Activated CD8-positive, alpha-beta memory T cell treated with anti-CD3 and anti-CD28 coated beads for 24 hours (primary cell): ENCODE results near the gene TMPRSS11D.

Experiments
- DNase-seq: peaks from one replicate; pipeline ENCODE4 v3.0.0-alpha.2; 2020

Gene TMPRSS11D

GRCh38 chr4:67883902-67884301 lies at the start of gene TMPRSS11D:
TSS of gene TMPRSS11D (minus strand) at chr4:67884002. CDS start at chr4:67883933, 69 bp downstream.
- no peak for DNase-seq

- no peak for DNase-seq
These were observed 49.2 kb upstream of the TMPRSS11D start for GRCh38 chr4:67933038-67933437.

GRCh38 chr4:67931256-67931655 lies 47.5 kb upstream of the TMPRSS11D start:
- no peak for DNase-seq

GRCh38 chr4:67929426-67929825 lies 45.6 kb upstream of the TMPRSS11D start:
- DNase-seq = no peak

GRCh38 chr4:67928546-67928945 lies 44.7 kb upstream of the TMPRSS11D start:
- no peak for DNase-seq

GRCh38 chr4:67927251-67927650 lies 43.4 kb upstream of the TMPRSS11D start:
- DNase-seq = no peak

- DNase-seq = no peak
These were observed 42.7 kb upstream of the TMPRSS11D start for GRCh38 chr4:67926485-67926884.

GRCh38 chr4:67922697-67923096 lies 38.9 kb upstream of the TMPRSS11D start:
- no peak for DNase-seq

GRCh38 chr4:67918428-67918827 lies 34.6 kb upstream of the TMPRSS11D start:
- no peak for DNase-seq

- no peak for DNase-seq
These were observed 31.7 kb upstream of the TMPRSS11D start for GRCh38 chr4:67915400-67915966.

- no peak for DNase-seq
These were observed 28.3 kb upstream of the TMPRSS11D start for GRCh38 chr4:67912080-67912479.

GRCh38 chr4:67911638-67912037 lies 27.8 kb upstream of the TMPRSS11D start:
- no peak for DNase-seq

- DNase-seq = no peak
These were observed 27.3 kb upstream of the TMPRSS11D start for GRCh38 chr4:67911141-67911540.

- no peak for DNase-seq
These were observed 26.7 kb upstream of the TMPRSS11D start for GRCh38 chr4:67910585-67910905.

- DNase-seq = no peak
These were observed 26.2 kb upstream of the TMPRSS11D start for GRCh38 chr4:67909905-67910584.

GRCh38 chr4:67907650-67908049 lies 23.8 kb upstream of the TMPRSS11D start:
- no peak for DNase-seq

GRCh38 chr4:67899096-67899495 lies 15.3 kb upstream of the TMPRSS11D start:
- no peak for DNase-seq

- no peak for DNase-seq
These were observed 13.9 kb upstream of the TMPRSS11D start for GRCh38 chr4:67897686-67898085.

GRCh38 chr4:67896421-67897065 lies 12.7 kb upstream of the TMPRSS11D start:
- DNase-seq = no peak

- DNase-seq = no peak
These were observed 10.9 kb upstream of the TMPRSS11D start for GRCh38 chr4:67894659-67895058.

GRCh38 chr4:67892905-67893304 lies 9.1 kb upstream of the TMPRSS11D start:
- DNase-seq = no peak

- DNase-seq = no peak
These were observed 8.5 kb upstream of the TMPRSS11D start for GRCh38 chr4:67892253-67892652.

- DNase-seq = no peak
These were observed 7.8 kb upstream of the TMPRSS11D start for GRCh38 chr4:67891645-67892044.

- no peak for DNase-seq
These were observed 2.5 kb upstream of the TMPRSS11D start for GRCh38 chr4:67886281-67886680.

- DNase-seq = no peak
These were observed 2.0 kb upstream of the TMPRSS11D start for GRCh38 chr4:67885762-67886161.
